ENCODE results near the gene RFT1.

Gene RFT1

DNA sequence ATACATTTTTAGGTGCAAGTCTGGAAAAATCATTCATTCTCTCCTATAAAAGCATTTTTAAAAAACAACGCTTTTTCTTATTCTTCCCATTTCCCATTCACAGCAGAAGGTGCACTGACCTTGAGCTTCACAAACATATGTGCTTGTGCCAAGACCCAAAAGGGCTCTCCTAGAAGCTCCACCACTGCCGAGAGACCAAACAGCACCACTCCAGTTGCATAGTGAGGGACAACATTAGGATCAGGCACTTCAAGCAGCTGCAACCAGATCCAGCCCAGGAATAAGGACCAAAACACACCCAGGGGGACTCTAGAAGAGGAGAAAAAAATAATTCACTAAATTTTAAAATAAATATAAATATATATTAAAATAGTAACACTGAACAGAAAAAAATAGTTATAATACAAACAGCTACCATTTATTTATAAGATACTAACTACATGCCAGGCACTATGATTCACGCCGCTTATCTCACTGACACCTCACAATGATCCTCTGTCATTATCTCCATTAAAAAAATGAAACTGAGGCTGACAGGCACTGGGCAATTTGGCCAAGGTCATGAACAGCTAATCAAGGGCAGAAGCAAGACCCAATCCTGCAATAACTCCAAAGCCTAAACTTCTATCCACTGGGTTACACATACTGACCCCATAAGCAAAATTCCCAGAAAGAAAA lies 7.8 kb downstream of the RFT1 start:
- Histone ChIP-seq H3K27ac (replicated peaks) (peak overlapping the region; percentile 53), H3K27me3 (ENCODE audit: insufficient read depth, poor library complexity, severe bottlenecking) (no peaks in the 10 kb centered on the region), H3K4me3 (replicated peaks; ENCODE audit: insufficient read depth, low read length) (no peak overlapping the region)
- TF ChIP-seq, protein P1, sequence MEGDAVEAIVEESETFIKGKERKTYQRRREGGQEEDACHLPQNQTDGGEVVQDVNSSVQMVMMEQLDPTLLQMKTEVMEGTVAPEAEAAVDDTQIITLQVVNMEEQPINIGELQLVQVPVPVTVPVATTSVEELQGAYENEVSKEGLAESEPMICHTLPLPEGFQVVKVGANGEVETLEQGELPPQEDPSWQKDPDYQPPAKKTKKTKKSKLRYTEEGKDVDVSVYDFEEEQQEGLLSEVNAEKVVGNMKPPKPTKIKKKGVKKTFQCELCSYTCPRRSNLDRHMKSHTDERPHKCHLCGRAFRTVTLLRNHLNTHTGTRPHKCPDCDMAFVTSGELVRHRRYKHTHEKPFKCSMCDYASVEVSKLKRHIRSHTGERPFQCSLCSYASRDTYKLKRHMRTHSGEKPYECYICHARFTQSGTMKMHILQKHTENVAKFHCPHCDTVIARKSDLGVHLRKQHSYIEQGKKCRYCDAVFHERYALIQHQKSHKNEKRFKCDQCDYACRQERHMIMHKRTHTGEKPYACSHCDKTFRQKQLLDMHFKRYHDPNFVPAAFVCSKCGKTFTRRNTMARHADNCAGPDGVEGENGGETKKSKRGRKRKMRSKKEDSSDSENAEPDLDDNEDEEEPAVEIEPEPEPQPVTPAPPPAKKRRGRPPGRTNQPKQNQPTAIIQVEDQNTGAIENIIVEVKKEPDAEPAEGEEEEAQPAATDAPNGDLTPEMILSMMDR (IDR thresholded peaks at IDR 0.05; ENCODE audit: insufficient read depth, low read length), result no peak
- TF ChIP-seq GABPA (IDR thresholded peaks at IDR 0.05; ENCODE audit: low read depth) (no peak), SPI1 (IDR thresholded peaks at IDR 0.05; ENCODE audit: borderline replicate concordance, low read depth) (no peak), POLR2AphosphoS5 (IDR thresholded peaks at IDR 0.05; ENCODE audit: low read depth) (no peak)
- TF ChIP-seq, protein P2, sequence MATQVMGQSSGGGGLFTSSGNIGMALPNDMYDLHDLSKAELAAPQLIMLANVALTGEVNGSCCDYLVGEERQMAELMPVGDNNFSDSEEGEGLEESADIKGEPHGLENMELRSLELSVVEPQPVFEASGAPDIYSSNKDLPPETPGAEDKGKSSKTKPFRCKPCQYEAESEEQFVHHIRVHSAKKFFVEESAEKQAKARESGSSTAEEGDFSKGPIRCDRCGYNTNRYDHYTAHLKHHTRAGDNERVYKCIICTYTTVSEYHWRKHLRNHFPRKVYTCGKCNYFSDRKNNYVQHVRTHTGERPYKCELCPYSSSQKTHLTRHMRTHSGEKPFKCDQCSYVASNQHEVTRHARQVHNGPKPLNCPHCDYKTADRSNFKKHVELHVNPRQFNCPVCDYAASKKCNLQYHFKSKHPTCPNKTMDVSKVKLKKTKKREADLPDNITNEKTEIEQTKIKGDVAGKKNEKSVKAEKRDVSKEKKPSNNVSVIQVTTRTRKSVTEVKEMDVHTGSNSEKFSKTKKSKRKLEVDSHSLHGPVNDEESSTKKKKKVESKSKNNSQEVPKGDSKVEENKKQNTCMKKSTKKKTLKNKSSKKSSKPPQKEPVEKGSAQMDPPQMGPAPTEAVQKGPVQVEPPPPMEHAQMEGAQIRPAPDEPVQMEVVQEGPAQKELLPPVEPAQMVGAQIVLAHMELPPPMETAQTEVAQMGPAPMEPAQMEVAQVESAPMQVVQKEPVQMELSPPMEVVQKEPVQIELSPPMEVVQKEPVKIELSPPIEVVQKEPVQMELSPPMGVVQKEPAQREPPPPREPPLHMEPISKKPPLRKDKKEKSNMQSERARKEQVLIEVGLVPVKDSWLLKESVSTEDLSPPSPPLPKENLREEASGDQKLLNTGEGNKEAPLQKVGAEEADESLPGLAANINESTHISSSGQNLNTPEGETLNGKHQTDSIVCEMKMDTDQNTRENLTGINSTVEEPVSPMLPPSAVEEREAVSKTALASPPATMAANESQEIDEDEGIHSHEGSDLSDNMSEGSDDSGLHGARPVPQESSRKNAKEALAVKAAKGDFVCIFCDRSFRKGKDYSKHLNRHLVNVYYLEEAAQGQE (IDR thresholded peaks at IDR 0.05; ENCODE audit: insufficient replicate concordance, low read depth), result no peak
- DNase-seq (ENCODE audit: low read depth in 1 of 2, low spot score in 1 of 2), result no peak

DNA sequence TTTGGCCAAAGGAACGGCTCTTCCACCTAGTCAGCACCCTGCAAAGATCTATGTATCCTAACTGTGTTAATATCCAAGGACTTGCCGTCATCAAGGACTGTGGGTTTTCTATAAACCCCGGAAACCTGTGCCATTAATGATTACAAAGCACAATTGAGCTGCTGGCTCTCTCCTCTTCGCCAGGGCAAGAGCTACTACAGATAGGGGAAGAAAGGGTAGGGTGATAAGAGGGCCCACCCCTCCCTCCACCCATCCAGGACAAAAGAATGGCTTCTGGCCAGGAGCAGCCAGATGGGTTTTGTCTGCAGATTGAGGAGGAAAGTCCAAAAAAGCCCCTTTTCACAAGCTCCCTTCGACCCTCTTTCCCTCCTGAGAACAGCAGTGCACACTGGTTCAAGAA lies 9.9 kb downstream of the RFT1 start:
- TF ChIP-seq, protein P2 (IDR thresholded peaks at IDR 0.05; ENCODE audit: insufficient replicate concordance, low read depth), result no peak
- no peak for TF ChIP-seq POLR2AphosphoS5 (IDR thresholded peaks at IDR 0.05; ENCODE audit: low read depth)
- TF ChIP-seq, protein P1 (IDR thresholded peaks at IDR 0.05; ENCODE audit: insufficient read depth, low read length), result no peak
- TF ChIP-seq SPI1 (IDR thresholded peaks at IDR 0.05; ENCODE audit: borderline replicate concordance, low read depth), result no peak
- TF ChIP-seq GABPA (IDR thresholded peaks at IDR 0.05; ENCODE audit: low read depth), result no peak
- Histone ChIP-seq H3K27ac (replicated peaks) (no peak overlapping the region), H3K4me3 (replicated peaks; ENCODE audit: insufficient read depth, low read length) (no peak overlapping the region), H3K27me3 (ENCODE audit: insufficient read depth, poor library complexity, severe bottlenecking) (no peaks in the 10 kb centered on the region)
- DNase-seq (ENCODE audit: low read depth in 1 of 2, low spot score in 1 of 2), result no peak

DNA sequence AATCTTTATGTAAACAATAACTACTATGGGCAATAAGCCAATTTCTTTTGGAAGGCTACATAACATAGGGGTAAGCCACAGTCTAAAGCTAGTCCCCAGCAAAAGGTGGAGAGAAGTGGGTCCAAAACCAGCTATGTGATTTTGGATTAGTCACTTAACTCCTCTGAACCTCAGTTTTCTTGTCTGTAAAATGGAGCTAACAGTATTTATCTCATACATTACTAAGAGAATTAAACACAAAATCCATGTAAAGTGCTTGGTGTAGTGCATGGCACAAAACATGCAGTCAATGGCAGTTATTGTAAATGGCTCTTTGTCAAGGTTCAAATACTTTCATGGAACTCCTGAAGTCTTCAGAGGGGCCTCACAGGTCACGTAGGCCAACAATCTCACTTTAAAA lies 13.3 kb downstream of the RFT1 start:
- Histone ChIP-seq H3K27ac (replicated peaks) (no peak overlapping the region), H3K4me3 (replicated peaks; ENCODE audit: insufficient read depth, low read length) (no peak overlapping the region), H3K27me3 (ENCODE audit: insufficient read depth, poor library complexity, severe bottlenecking) (no peaks in the 10 kb centered on the region)
- no peak for DNase-seq (ENCODE audit: low read depth in 1 of 2, low spot score in 1 of 2)
- TF ChIP-seq, protein P2 (IDR thresholded peaks at IDR 0.05; ENCODE audit: insufficient replicate concordance, low read depth), result no peak
- TF ChIP-seq GABPA (IDR thresholded peaks at IDR 0.05; ENCODE audit: low read depth) (no peak), POLR2AphosphoS5 (IDR thresholded peaks at IDR 0.05; ENCODE audit: low read depth) (no peak), SPI1 (IDR thresholded peaks at IDR 0.05; ENCODE audit: borderline replicate concordance, low read depth) (no peak)

Measured in HL-60 (cell line).